Neural cell (in vitro differentiated cells): ENCODE measurements around the gene FGF1.

Experiments used
- CTCF ChIP-seq: fragments of 450-650 bp; IDR thresholded peaks from 2 replicates; pipeline ENCODE4 v1.5.1; 2014; ENCODE audit warnings: antibody characterized with exemption, mild to moderate bottlenecking, moderate library complexity; ENCODE audit not compliant: poor library complexity, severe bottlenecking
- EP300 ChIP-seq: fragments of 450-650 bp; conservative IDR thresholded peaks from 2 replicates; pipeline ENCODE4 v1.6.1; 2014; ENCODE audit warnings: antibody characterized with exemption, mild to moderate bottlenecking, moderate library complexity; ENCODE audit not compliant: poor library complexity, severe bottlenecking
- EZH2 ChIP-seq: fragments of 200-600, 300-800 bp; shearing (Covaris generic), sonication (generic); IDR thresholded peaks from 2 replicates; pipeline ENCODE4 v1.6.1; 2014; ENCODE audit warnings: antibody characterized with exemption, low read length, borderline replicate concordance, mild to moderate bottlenecking; ENCODE audit not compliant: insufficient read depth, poor library complexity, severe bottlenecking
- MXI1 ChIP-seq: fragments of 450-650 bp; conservative IDR thresholded peaks from 2 replicates; pipeline ENCODE4 v1.6.1; 2014; ENCODE audit warnings: antibody characterized with exemption, mild to moderate bottlenecking; ENCODE audit not compliant: poor library complexity, severe bottlenecking
- POLR2AphosphoS5 ChIP-seq: IDR thresholded peaks from 2 replicates; pipeline ENCODE4 v1.6.1; 2012
- SMC3 ChIP-seq: fragments of 450-650 bp; conservative IDR thresholded peaks from 2 replicates; pipeline ENCODE4 v1.6.1; 2014; ENCODE audit warnings: antibody characterized with exemption, mild to moderate bottlenecking, moderate library complexity; ENCODE audit not compliant: poor library complexity
- TAF1 ChIP-seq: IDR thresholded peaks from 2 replicates; pipeline ENCODE4 v1.6.1; 2012; ENCODE audit warnings: low read depth

DNA sequence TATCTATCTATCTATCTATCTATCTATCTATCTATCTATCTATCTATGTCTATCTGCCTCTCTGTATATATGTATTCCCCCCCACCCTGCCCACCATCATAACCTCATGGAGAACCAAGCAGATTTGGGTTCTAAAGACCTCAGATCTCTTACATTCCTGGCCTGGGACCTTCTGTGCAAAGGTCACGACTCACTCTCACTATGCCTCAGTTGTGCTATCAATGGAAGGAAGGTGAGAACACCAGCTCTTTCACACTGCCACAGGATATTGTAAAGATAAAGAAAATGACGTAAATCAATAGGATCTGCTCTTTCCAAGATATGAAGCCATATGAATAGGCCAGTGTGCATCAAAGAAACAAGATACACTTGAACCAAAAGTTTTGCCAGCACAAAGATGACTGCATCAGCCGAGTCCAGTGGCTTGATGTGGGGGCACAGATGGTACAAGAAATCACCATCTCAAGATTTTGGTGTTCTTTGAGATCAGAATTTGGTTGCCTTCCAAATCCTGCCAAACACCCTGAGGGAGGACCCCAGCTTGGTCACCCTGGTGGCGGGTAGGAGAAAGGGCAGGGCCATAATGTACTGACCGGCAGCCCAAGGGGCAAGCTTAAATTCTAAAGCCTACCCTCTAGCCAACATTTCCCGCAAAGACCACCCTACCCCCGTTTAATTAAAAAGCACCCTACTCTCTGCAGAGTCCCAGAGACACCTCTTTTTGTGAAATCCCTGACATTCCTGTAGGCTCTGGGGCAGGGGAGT, 8.4 kb upstream of the FGF1 start:
- TF ChIP-seq CTCF (no peak), EP300 (no peak), POLR2AphosphoS5 (no peak), SMC3 (no peak), MXI1 (no peak), EZH2 (no peak), TAF1 (no peak)
